NCI-H1436 treated with DMSO at 0.1 percent for 48 hours (cell line): ENCODE results near the gene PDZD8.

Experiments used
- DNase-seq: peaks from one replicate; lab custom pipeline; 2025; lab: John Stamatoyannopoulos, UW

PDZD8 gene

DNA sequence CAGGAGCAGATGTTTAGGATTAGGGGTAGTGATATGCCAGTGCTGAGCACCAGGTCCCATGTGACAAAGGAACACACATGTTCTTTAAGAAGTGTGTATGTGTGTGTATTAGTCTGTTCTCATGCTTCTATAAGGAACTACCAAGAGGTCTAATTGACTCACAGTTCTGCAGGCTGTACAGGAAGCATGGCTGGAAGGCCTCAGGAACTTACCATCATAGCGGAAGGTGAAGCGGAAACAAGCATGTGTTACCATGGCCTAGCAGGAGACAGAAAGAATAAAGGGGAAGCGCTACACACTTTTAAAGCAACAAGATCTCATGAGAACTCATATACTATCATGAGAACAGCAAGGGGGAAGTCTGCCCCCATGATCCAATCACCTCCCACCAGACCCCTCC lies 22.8 kb upstream of the PDZD8 start:
- no peak for DNase-seq

DNA sequence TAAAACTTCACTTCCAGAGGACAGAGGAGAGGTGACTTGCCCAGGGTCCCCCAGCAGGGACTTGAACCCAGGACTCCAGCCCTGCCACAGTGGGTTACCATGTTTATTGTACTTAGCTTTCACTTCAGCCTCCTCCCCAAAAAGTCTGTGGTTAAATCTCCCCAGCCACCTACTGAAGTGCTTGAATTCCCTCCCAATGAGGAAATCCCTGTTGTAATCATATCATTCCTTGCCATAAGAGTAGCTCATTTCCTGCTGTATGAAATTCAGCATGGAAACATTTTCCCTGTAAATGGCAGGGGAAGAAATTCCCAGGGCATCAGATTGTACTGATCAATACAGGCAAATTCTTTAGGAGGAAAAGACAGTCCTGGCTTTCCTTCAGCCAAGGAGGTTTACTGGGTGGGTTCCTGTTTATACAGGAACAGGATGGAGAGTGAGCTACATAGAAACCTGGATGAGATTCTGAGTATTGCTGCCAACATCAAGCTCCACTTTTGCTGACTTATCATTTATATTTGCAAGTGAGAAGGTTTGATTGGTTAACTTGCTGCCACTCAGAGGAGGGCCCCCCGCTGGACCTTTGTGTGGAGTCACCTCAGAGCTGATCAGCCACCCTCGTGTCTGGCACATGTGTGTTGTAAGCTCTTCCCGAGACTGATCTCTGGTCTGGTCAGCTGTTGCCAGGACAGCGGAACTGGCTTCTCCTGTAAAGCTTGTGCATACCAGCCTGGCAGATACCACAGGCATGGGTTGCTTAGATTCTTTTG lies 16.4 kb upstream of the PDZD8 start:
- no peak for DNase-seq

DNA sequence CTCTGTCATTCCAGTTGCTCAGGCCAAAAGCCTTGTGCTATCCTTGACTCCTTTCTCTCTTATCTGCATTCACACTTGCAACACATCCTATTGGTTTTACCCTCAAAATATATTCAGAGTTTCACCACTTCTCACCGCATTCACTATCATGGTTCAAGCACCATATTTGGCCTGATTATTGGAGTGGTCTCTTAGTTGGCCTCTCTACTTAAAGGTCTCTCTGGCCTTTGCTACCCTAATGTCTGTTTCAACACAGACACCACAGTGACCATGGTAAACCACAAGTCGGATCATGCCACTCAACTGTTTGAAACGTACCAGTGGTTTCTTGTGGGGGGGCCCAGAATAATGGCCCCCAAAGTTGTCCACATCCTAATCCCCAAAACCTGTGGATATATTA lies 15.2 kb upstream of the PDZD8 start:
- DNase-seq = no peak

- DNase-seq = no peak
Observed at GRCh38 chr10:117386805-117387204, 11.6 kb upstream of the PDZD8 start.

- DNase-seq = no peak
Observed at GRCh38 chr10:117382861-117383260, 7.6 kb upstream of the PDZD8 start.

GRCh38 chr10:117374506-117375359 lies 507 bp downstream of the PDZD8 start:
- no peak for DNase-seq

GRCh38 chr10:117373823-117374505 lies 1.3 kb downstream of the PDZD8 start:
- DNase-seq = no peak

GRCh38 chr10:117370205-117370604 lies 5.0 kb downstream of the PDZD8 start:
- DNase-seq = no peak

DNA sequence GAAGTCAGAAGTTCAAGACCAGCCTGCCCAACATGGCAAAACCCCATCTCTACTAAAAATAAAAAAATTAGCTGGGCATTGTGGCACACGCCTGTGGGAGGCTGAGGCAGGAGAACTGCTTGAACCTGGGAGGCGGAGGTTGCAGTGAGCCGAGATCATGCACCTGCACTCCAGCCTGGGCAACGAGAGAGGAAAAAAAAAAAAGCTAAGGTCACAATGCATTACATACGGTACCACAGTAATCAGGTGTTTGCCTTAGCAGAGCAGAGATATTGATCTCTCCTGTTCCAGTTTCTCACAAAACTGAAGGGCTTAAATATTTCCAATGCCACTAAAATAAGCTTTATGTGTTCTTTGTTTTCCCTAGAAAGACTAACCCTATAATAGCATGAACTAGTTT lies 7.5 kb downstream of the PDZD8 start:
- no peak for DNase-seq

GRCh38 chr10:117366741-117367140 lies 8.5 kb downstream of the PDZD8 start:
- DNase-seq = no peak

DNA sequence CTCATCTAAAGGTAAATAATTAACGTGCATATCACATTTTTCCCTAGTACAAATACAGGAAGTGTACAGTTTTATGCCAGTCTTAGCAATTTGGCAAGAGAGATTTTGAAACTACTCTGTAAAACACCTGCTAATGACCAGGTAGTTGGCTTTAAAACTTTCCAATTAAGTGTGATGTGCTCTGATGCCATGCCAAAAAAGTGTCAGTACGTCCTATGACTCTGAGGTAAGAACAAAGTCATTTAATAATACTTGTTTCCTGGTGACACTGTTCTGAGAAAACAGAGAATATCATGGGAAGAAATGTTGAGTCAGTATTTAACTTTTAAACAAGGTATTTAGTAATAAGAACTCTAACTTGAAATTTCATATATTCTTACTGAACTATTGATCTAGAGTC lies 9.6 kb downstream of the PDZD8 start:
- no peak for DNase-seq

DNA sequence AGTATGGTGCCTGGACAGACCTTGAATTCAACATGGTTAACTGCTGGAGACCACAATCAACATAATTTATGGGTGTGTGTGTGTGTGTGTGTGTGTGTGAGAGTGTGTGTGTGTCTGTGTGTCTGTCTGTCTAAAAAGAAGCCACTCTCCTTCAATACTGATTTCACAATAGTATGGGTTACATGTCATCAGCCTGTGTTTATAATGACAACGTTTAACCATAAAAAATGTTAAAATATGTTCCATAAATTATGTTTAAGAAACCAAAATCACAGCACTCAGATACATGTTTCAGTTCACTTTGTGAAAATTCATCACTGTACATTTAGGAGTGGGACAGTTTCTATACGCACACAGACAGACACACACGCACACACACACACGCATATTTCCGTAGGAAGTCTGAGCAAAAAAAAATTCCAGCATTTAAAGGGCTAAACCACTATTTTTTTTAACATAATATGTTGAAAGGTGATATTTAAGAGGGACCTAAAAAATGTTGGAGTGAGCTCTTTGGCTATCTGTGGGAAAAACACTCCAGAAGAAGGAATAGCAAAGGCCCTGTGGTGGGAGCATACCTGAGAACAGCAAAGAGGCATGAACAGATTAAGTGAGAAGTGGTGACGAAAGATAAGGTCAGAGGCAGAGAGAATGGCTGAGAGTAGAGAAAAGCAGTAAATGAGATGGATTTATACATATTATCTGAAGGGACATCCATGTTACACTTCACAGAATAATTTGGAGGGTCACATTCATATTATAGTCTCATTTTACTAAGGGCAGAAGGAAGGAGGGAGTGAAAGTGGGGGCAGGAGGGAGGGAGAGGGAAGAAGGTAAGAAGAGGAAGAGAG lies 10.9 kb downstream of the PDZD8 start:
- no peak for DNase-seq

DNA sequence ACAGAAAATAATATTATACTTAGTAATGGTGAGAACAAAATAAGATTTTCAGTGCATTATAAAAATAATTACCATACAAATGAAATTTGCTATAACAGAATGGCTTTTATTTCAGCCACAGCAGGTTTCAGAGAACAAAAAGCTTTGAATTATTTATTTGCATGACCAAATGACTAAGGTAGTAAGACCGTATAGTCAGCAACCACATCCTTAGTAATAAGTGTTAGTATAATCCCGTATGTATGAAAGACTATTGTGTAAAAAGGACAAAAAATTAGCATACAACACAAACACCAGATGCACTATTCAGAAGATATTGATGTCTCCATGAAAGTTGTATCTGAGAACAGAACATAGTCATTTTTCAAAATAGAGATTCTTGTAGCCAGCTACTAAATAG lies 12.2 kb downstream of the PDZD8 start:
- no peak for DNase-seq

DNA sequence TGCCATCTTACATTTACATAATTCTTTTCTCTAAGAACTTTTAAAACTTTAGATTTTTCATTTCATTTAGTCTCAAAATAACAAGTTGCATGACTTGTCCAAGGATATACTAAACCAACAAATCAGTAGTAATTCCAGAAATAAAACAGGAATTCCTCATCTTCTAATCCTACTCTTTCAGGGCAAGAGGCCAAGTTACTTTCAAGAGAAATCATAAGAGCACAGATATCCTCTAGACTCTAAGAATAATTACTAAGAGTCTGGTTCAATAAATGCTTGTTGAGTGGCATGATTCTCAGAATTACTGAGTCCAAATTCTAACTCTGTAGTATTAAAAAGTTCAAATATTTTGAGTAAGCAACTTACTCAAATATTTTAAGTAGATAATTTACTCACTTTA lies 12.9 kb downstream of the PDZD8 start:
- no peak for DNase-seq

DNA sequence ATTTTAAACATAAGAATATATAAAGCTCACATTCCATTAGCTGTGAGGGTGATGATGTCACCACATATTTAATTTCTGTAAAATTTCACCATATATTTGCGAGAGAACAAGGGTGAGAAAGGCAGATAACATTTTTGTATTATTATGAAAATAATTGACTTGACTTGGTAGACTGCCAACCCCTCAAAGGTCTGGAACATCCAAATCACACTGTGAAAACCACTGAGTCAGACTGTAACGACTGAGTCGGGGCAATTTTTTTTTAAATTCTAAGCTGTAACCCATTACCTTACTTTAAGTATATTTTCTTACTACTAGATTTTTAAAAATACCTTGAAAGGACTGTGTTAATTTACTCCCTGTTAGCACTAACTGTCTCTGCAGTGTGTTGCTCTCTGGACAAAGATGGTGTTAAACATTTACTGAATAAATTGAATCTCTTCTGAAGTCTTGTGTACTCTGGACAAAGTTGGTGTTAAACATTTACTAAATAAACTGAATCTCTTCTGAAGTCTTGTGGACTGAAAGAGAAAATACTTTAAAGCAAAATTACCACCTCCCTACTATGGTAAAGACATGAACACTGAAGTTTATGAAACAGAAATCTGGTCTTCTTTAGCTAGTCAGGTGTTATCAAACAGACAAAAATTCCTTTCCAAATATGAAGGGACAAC lies 14.1 kb downstream of the PDZD8 start:
- no peak for DNase-seq

- DNase-seq = no peak
Observed at GRCh38 chr10:117360016-117360415, 15.2 kb downstream of the PDZD8 start.

GRCh38 chr10:117355072-117355471 lies 20.2 kb downstream of the PDZD8 start:
- no peak for DNase-seq

DNA sequence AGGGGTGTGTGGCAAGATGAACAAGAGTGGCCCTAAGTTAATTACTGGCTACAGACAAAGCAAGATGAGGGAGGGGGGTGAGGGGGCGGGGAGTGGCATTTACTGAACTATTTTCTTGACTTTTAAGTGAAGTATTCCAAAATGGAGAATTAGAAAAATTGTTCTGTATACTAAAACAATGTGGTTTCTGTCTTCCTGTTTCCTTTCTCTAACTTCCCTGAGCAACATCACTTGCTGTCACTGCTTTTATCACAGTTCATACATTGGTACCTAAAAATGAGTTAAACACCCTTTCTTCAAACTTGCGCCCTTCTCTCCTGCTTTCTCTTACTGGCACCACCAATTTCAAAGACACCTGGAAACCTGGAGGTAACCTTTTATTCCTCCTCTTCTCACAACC lies 21.6 kb downstream of the PDZD8 start:
- no peak for DNase-seq

DNA sequence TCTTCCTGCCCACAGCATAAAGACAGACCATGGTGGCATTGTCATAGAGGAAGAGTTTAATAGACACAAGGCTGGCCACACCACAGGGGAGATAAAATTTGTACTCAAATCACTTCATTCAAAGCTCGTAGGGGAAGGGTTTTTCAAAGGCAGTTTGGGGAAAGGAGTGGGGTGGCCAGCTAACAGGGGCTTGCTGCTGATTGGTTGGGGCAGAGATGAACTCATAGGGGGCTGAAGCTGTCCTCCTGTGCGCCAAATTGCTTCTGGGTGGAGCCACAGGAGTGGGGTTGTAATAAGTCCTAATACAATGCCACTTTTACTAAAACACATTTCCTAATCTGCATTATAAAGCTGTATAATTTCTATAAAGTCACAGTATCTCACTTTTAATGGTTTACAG lies 22.5 kb downstream of the PDZD8 start:
- no peak for DNase-seq

GRCh38 chr10:117351996-117352395 lies 23.2 kb downstream of the PDZD8 start:
- no peak for DNase-seq

- no peak for DNase-seq
Observed at GRCh38 chr10:117351558-117351957, 23.7 kb downstream of the PDZD8 start.
